ENCODE results near the gene DESI2.

The DESI2 gene

GRCh38 chr1:244749230-244750016 is 96.5 kb downstream of the DESI2 start:
- TF ChIP-seq REST (IDR thresholded peaks at IDR 0.05; ENCODE audit: low read depth) = no peak
- no peak for TF ChIP-seq CREB1 (IDR thresholded peaks at IDR 0.05; ENCODE audit: low read depth)
- TF ChIP-seq TEAD4 (IDR thresholded peaks at IDR 0.05) = no peak
- no peak for TF ChIP-seq MAX (IDR thresholded peaks at IDR 0.05)
- TF ChIP-seq EGR1 (IDR thresholded peaks at IDR 0.05) = no peak
- TF ChIP-seq YY1 (IDR thresholded peaks at IDR 0.05; ENCODE audit: low read depth) = no peak
- no peak for TF ChIP-seq TCF12 (IDR thresholded peaks at IDR 0.05; ENCODE audit: low read depth)
- no peak for TF ChIP-seq CEBPB (IDR thresholded peaks at IDR 0.05)
- no peak for TF ChIP-seq EP300 (IDR thresholded peaks at IDR 0.05; ENCODE audit: borderline replicate concordance)

- TF ChIP-seq REST (IDR thresholded peaks at IDR 0.05; ENCODE audit: low read depth) (no peak), RAD21 (IDR thresholded peaks at IDR 0.05; ENCODE audit: low read depth) (no peak), NFIC (IDR thresholded peaks at IDR 0.05) (no peak), MAX (IDR thresholded peaks at IDR 0.05) (no peak), FOXM1 (IDR thresholded peaks at IDR 0.05; ENCODE audit: borderline replicate concordance, low read depth) (no peak), CREB1 (IDR thresholded peaks at IDR 0.05; ENCODE audit: low read depth) (no peak), ZBTB7A (IDR thresholded peaks at IDR 0.05; ENCODE audit: low read depth) (no peak), YY1 (IDR thresholded peaks at IDR 0.05; ENCODE audit: low read depth) (no peak), EP300 (IDR thresholded peaks at IDR 0.05; ENCODE audit: borderline replicate concordance) (no peak), CEBPB (IDR thresholded peaks at IDR 0.05) (no peak), TAF1 (IDR thresholded peaks at IDR 0.05; ENCODE audit: low read depth) (no peak), TCF12 (IDR thresholded peaks at IDR 0.05; ENCODE audit: low read depth) (no peak), USF1 (IDR thresholded peaks at IDR 0.05) (no peak), EGR1 (IDR thresholded peaks at IDR 0.05) (no peak), TEAD4 (IDR thresholded peaks at IDR 0.05) (no peak)
These were observed 98.5 kb downstream of the DESI2 start for GRCh38 chr1:244751271-244751895.

- TF ChIP-seq NFIC (IDR thresholded peaks at IDR 0.05) = no peak
- TF ChIP-seq FOXM1 (IDR thresholded peaks at IDR 0.05; ENCODE audit: borderline replicate concordance, low read depth) = no peak
- no peak for TF ChIP-seq TAF1 (IDR thresholded peaks at IDR 0.05; ENCODE audit: low read depth)
- TF ChIP-seq MAX (IDR thresholded peaks at IDR 0.05) = no peak
- no peak for TF ChIP-seq RAD21 (IDR thresholded peaks at IDR 0.05; ENCODE audit: low read depth)
- TF ChIP-seq REST (IDR thresholded peaks at IDR 0.05; ENCODE audit: low read depth) = no peak
- TF ChIP-seq USF1 (IDR thresholded peaks at IDR 0.05) = no peak
- TF ChIP-seq EP300 (IDR thresholded peaks at IDR 0.05; ENCODE audit: borderline replicate concordance) = no peak
- no peak for TF ChIP-seq YY1 (IDR thresholded peaks at IDR 0.05; ENCODE audit: low read depth)
- TF ChIP-seq CREB1 (IDR thresholded peaks at IDR 0.05; ENCODE audit: low read depth) = no peak
- no peak for TF ChIP-seq ZBTB7A (IDR thresholded peaks at IDR 0.05; ENCODE audit: low read depth)
- no peak for TF ChIP-seq EGR1 (IDR thresholded peaks at IDR 0.05)
- TF ChIP-seq TEAD4 (IDR thresholded peaks at IDR 0.05) = no peak
- no peak for TF ChIP-seq TCF12 (IDR thresholded peaks at IDR 0.05; ENCODE audit: low read depth)
- no peak for TF ChIP-seq CEBPB (IDR thresholded peaks at IDR 0.05)
These were observed 102.7 kb downstream of the DESI2 start for GRCh38 chr1:244755673-244756072.

All from Ishikawa (cell line).